Skin of body (tissue), 2 donors: ENCODE data around the gene ERP29. TPM values are rescaled to one million over a fixed set of nuclear protein-coding genes. Genes with fewer than 3 reads are reported as not detected.
"Not testable (repeated sequence)": the region's sequence is repeated elsewhere in the genome, so short reads cannot be mapped to it uniquely, and the experiment has no call there.

Source experiments
- DNase-seq: peaks from one replicate; lab custom pipeline; 2025; lab: John Stamatoyannopoulos, UW
- total RNA-seq: library from RNA; depleted of rRNA; stranded (reverse); fragments of >200 nt; gene quantifications from one replicate; pipeline ENCODE4 v1.2.3, GENCODE V29; 2014

ERP29 gene
- total RNA-seq, 1 donor from 2014 or later: 42.7 TPM

GRCh38 chr12:112001576-112001975 lies 11.7 kb upstream of the ERP29 start:
- DNase-seq: no peak

GRCh38 chr12:112004041-112004440 lies 9.2 kb upstream of the ERP29 start:
- no peak for DNase-seq

GRCh38 chr12:112005419-112006395 lies 7.5 kb upstream of the ERP29 start:
- no peak for DNase-seq

- no peak for DNase-seq
These were observed 5.3 kb upstream of the ERP29 start for GRCh38 chr12:112007945-112008344.

GRCh38 chr12:112008918-112009317 lies 4.3 kb upstream of the ERP29 start:
- no peak for DNase-seq

GRCh38 chr12:112009596-112009995 lies 3.6 kb upstream of the ERP29 start:
- DNase-seq: not testable (repeated sequence)

GRCh38 chr12:112010415-112011344 lies 2.5 kb upstream of the ERP29 start:
- DNase-seq: no peak

- no peak for DNase-seq
These were observed 1.5 kb upstream of the ERP29 start for GRCh38 chr12:112011685-112012084.

GRCh38 chr12:112013601-112014402 lies 576 bp downstream of the ERP29 start:
- peak; percentile 14 for DNase-seq

- no peak for DNase-seq
These were observed 2.7 kb downstream of the ERP29 start for GRCh38 chr12:112015938-112016337.

GRCh38 chr12:112017041-112017440 lies 3.8 kb downstream of the ERP29 start:
- DNase-seq: no peak

GRCh38 chr12:112018571-112019237 lies 5.5 kb downstream of the ERP29 start:
- DNase-seq: no peak

GRCh38 chr12:112020947-112021457 lies 7.8 kb downstream of the ERP29 start:
- DNase-seq: no peak

GRCh38 chr12:112022241-112023016 lies 9.2 kb downstream of the ERP29 start:
- no peak for DNase-seq

- no peak for DNase-seq
These were observed 10.7 kb downstream of the ERP29 start for GRCh38 chr12:112023759-112024396.

- no peak for DNase-seq
These were observed 12.7 kb downstream of the ERP29 start for GRCh38 chr12:112025808-112026375.

GRCh38 chr12:112029301-112029700 lies 16.1 kb downstream of the ERP29 start:
- DNase-seq: no peak

GRCh38 chr12:112031472-112031871 lies 18.2 kb downstream of the ERP29 start:
- DNase-seq: no peak

GRCh38 chr12:112032292-112032691 lies 19.1 kb downstream of the ERP29 start:
- no peak for DNase-seq
